Activated CD8-positive, alpha-beta memory T cell treated with anti-CD3 and anti-CD28 coated beads, Interleukin-2, amount 10 ng/mL, durations not matched to agents 7 days and 5 days (primary cell): ENCODE measurements around the gene ZNF764. TPM values are rescaled to one million over a fixed set of nuclear protein-coding genes. Genes with fewer than 3 reads are reported as not detected.
A peak's percentile ranks its signal among the peaks of the same experiment; 100 is the strongest.
"Not testable (repeated sequence)": the region's sequence is repeated elsewhere in the genome, so short reads cannot be mapped to it uniquely, and the experiment has no call there.

Experiments
- ATAC-seq: fragments of 150-1000 bp; cut with Tn5 transposase; one replicate; pipeline ENCODE4 v1.10.0; 2021; ENCODE audit warnings: moderate library complexity
- CTCF ChIA-PET: fragments of 350-600 bp; sonication (Branson Sonifier 250); formaldehyde crosslinking; loops from one replicate; lab custom pipeline; 2021; ENCODE audit warnings: antibody characterized with exemption; lab: Charles Lee
- DNase-seq: peaks from one replicate; pipeline ENCODE4 v3.0.0-alpha.2; 2020
- H3K27ac Mint-ChIP-seq: one replicate; pipeline ENCODE4 v1.8.0; 2021; ENCODE audit warnings: mild to moderate bottlenecking, mixed read lengths
- H3K27me3 Mint-ChIP-seq: one replicate; pipeline ENCODE4 v1.8.0; 2021; ENCODE audit warnings: mixed read lengths
- H3K36me3 Mint-ChIP-seq: one replicate; pipeline ENCODE4 v1.8.0; 2021; ENCODE audit warnings: mild to moderate bottlenecking, mixed read lengths
- H3K4me1 Mint-ChIP-seq: one replicate; pipeline ENCODE4 v1.8.0; 2021; ENCODE audit warnings: mixed read lengths
- H3K4me3 Mint-ChIP-seq: one replicate; pipeline ENCODE4 v1.8.0; 2021; ENCODE audit warnings: mild to moderate bottlenecking, moderate library complexity, mixed read lengths
- H3K9me3 Mint-ChIP-seq: one replicate; pipeline ENCODE4 v1.8.0; 2022; ENCODE audit warnings: low read depth, mixed read lengths
- total RNA-seq, 2 experiments: library from RNA; stranded (reverse); gene quantifications; one replicate each; pipeline ENCODE4 v1.2.3, GENCODE V29; 2021

ZNF764 gene
- total RNA-seq, 2 experiments from 2014 or later = 14.0 to 15.6 TPM

GRCh38 chr16:30554557-30555314 lies 3.4 kb downstream of the ZNF764 start:
- ATAC-seq (no peak), DNase-seq (no peak)
- no peak overlapping the region for H3K4me3 Mint-ChIP-seq
- CTCF ChIA-PET = interaction anchor here (1.4 to 3.6 kb wide), 2 partner anchors 20 to 125 kb away, joined by 3 to 14 read pairs; partner anchors contain the start of genes DCTPP1 and ZNF747
- H3K27me3 Mint-ChIP-seq = no peaks in the 10 kb centered on the region
- H3K9me3 Mint-ChIP-seq = no peaks in the 10 kb centered on the region
- H3K27ac Mint-ChIP-seq = no peak overlapping the region
- peaks cover 55% of the 10 kb centered on the region for H3K4me1 Mint-ChIP-seq
- peaks cover 19% of the 10 kb centered on the region for H3K36me3 Mint-ChIP-seq

DNA sequence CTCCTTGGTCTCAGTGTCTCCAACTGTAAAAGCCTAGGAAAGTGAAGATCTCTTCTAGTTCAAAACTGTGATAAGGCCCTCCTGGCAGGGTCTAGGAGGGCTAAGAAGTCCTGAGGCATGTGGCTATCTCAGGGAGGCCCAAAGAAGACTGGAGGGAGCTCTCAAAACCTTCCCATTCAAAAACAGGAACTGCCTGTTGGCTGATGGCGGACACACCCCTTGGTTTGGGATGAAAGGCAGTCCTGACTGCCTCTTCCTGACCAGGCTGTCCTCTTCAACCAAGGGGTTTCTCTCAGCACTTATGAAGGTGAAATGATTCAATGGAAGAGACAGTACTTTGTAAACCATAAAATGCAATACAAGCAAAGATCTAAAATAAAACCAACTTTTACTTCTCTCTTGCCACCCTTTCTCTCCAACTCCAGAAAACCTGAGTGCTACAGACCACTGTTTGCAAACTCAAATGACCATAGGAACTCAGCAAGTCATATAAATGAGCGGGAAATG lies 4.7 kb downstream of the ZNF764 start:
- no peaks in the 10 kb centered on the region for H3K9me3 Mint-ChIP-seq
- CTCF ChIA-PET = interaction anchor here (3.6 kb wide), 1 partner anchor 18 kb away, joined by 14 read pairs; the partner anchor contains the start of gene ZNF747

GRCh38 chr16:30552956-30553355 lies 5.2 kb downstream of the ZNF764 start:
- CTCF ChIA-PET = interaction anchor here (1.0 to 3.6 kb wide), 3 partner anchors 13 to 19 kb away, joined by 3 to 14 read pairs (median 6); partner anchors contain the start of gene ZNF747
- peak overlapping the region; percentile 88 for H3K27ac Mint-ChIP-seq
- H3K36me3 Mint-ChIP-seq = peaks cover 19% of the 10 kb centered on the region
- DNase-seq = no peak
- H3K4me3 Mint-ChIP-seq = no peak overlapping the region
- H3K9me3 Mint-ChIP-seq = no peaks in the 10 kb centered on the region
- H3K4me1 Mint-ChIP-seq = peaks cover 50% of the 10 kb centered on the region
- H3K27me3 Mint-ChIP-seq = no peaks in the 10 kb centered on the region
- no peak for ATAC-seq

More for the DNA sequence above, 4.7 kb downstream of the ZNF764 start:
- H3K36me3 Mint-ChIP-seq = peaks cover 19% of the 10 kb centered on the region
- H3K4me1 Mint-ChIP-seq = peaks cover 50% of the 10 kb centered on the region
- H3K27ac Mint-ChIP-seq = peak overlapping the region; percentile 88
- ATAC-seq = no peak
- no peak overlapping the region for H3K4me3 Mint-ChIP-seq
- H3K27me3 Mint-ChIP-seq = no peaks in the 10 kb centered on the region
- no peak for DNase-seq

GRCh38 chr16:30551781-30552180 lies 6.4 kb downstream of the ZNF764 start:
- Mint-ChIP-seq H3K36me3 (peaks cover 19% of the 10 kb centered on the region), H3K4me3 (no peak overlapping the region), H3K9me3 (no peaks in the 10 kb centered on the region), H3K27me3 (no peaks in the 10 kb centered on the region), H3K4me1 (peaks cover 50% of the 10 kb centered on the region), H3K27ac (peak overlapping the region; percentile 88)
- CTCF ChIA-PET = interaction anchor here (0.9 to 1.7 kb wide), 8 partner anchors 16 to 141 kb away, joined by 3 to 8 read pairs (median 4); partner anchors contain the start of genes DCTPP1 and ZNF747
- ATAC-seq (peak; percentile 86), DNase-seq (peak; percentile 72)

DNA sequence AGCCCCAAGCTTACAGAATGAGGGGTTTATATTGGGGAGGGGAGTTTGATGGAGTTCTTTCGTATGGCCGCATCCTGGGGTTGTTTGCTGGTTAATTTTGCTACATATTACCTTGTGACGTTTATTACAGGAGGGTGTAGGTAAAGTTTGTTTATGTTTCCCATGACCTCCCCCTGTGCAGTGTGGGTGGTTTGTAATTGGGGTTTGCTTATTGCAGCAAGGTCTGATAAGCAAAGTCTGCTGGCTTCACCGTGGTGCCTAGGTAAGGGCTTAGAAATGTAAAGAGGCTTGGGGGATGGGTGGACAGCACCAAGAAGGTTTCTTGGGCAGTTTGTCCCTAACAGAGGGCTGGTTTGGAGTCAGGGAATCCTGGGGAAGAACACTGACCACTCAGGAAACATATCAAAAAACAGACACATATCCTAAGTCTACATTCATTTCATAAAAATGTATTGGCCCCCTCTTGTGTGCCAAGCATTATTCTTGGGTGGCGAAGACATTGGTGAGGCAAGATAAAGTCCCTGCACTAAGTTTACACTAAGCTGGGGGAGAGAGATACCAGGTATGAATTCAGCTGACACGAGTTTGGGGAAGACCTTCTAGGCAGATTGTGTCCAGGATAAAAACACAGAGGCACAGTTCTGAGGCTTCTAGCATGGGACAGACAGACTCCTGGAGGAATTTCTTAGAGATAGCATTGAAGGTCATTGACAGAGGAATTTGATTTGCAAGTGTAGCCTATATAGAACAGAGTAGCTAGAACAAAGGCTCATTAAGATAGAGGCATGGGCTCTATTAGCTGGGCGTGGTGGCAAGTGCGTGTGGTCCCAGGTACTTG lies 9.5 kb downstream of the ZNF764 start:
- Mint-ChIP-seq H3K4me3 (no peak overlapping the region), H3K9me3 (no peaks in the 10 kb centered on the region), H3K36me3 (peaks cover 4% of the 10 kb centered on the region), H3K4me1 (peaks cover 36% of the 10 kb centered on the region), H3K27me3 (no peaks in the 10 kb centered on the region), H3K27ac (no peak overlapping the region)
- CTCF ChIA-PET = interaction anchor here (3.2 kb wide), 1 partner anchor 13 kb away, joined by 15 read pairs; the partner anchor contains the start of gene ZNF747
- DNase-seq (no peak), ATAC-seq (no peak)

- Mint-ChIP-seq H3K9me3 (no peaks in the 10 kb centered on the region), H3K27me3 (no peaks in the 10 kb centered on the region), H3K4me3 (no peak overlapping the region), H3K4me1 (peaks cover 12% of the 10 kb centered on the region), H3K27ac (no peak overlapping the region), H3K36me3 (no peaks in the 10 kb centered on the region)
- CTCF ChIA-PET = no interaction called here
- DNase-seq (no peak), ATAC-seq (no peak)
These were observed 12.1 kb downstream of the ZNF764 start for GRCh38 chr16:30546115-30546514.

DNA sequence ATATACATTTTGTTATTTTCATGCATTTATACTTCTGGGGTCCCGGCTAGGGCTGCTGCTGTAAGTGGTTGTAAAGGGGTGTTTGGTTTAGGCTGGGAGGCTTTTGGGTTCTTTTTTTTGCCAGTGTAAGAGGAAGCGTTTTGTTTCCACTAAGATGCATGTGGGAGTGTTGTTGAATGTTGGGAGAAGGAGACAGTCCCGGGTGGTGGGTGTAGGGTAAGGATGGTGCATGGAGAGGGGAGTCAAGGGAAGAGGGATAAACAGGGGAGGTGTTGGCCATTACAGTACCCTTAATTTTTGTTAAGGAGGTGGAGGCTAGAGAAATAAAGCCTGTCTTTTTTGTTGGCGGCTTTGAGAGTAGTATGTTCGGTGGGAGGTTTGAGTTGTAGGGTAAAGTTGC lies 15.1 kb downstream of the ZNF764 start:
- Mint-ChIP-seq H3K36me3 (no peaks in the 10 kb centered on the region), H3K4me3 (no peak overlapping the region), H3K4me1 (peaks cover 3% of the 10 kb centered on the region), H3K27ac (no peak overlapping the region), H3K27me3 (no peaks in the 10 kb centered on the region), H3K9me3 (no peaks in the 10 kb centered on the region)
- CTCF ChIA-PET = interaction anchor here (1.8 kb wide), 1 partner anchor 15 kb away, joined by 3 read pairs; the partner anchor contains the start of gene ZNF764
- ATAC-seq (no peak), DNase-seq (no peak)

- no peaks in the 10 kb centered on the region for H3K9me3 Mint-ChIP-seq
- CTCF ChIA-PET = no interaction called here
- no peak for DNase-seq
- peaks cover 12% of the 10 kb centered on the region for H3K4me1 Mint-ChIP-seq
- no peak overlapping the region for H3K27ac Mint-ChIP-seq
- no peak for ATAC-seq
- no peaks in the 10 kb centered on the region for H3K27me3 Mint-ChIP-seq
- no peak overlapping the region for H3K4me3 Mint-ChIP-seq
- peaks cover 9% of the 10 kb centered on the region for H3K36me3 Mint-ChIP-seq
These were observed 16.5 kb downstream of the ZNF764 start for GRCh38 chr16:30541502-30542329.

DNA sequence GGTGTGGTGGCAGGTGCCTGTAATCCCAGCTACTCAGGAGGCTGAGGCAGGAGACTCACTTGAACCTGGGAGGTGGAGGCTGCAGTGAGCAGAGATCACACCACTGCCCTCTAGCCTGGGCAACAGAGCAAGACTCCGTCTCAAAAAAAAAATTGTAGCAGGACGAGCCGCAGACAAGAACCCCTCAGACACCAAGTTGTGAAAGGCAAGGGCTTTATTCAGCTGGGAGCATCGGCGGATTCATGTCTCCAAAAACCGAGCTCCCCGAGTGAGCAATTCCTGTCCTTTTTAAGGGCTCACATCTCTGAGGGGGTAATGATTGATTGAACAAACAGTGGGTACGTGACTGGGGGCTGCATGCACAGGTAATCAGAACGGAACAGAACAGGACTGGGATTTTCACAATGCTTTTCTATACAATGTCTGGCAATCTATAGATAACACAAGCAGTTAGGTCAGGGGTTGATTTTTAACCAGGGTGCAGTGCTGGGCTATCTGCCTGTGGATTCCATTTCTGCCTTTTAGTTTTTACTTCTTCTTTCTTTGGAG lies 17.2 kb downstream of the ZNF764 start:
- H3K27me3 Mint-ChIP-seq, H3K4me3 Mint-ChIP-seq, H3K27ac Mint-ChIP-seq, H3K9me3 Mint-ChIP-seq, CTCF ChIA-PET, DNase-seq, ATAC-seq: not testable (repeated sequence)
- Mint-ChIP-seq H3K36me3 (peaks cover 12% of the 10 kb centered on the region), H3K4me1 (peaks cover 19% of the 10 kb centered on the region)

DNA sequence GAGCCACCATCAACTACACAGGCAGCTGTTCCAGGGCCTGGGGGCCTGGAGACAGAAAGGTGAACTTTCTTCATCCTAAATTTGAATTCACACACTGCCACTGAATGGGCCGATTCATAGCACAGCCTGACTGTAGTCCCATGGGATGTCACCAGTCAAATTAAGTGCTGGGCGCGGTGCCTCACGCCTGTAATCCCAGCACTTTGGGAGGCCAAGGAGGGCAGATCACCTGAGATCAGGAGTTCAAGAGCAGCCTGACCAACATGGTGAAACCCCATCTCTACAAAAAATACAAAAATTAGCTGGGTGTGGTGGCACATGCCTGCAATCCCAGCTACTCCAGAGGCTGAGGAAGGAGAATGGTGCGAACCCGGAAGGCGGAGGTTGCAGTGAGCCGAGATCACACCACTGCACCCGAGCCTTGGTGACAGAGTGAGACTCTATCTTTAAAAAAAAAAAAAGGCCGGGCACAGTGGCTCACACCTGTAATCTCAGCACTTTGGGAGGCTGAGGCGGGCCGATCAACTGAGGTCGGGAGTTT lies 18.1 kb downstream of the ZNF764 start:
- CTCF ChIA-PET, H3K9me3 Mint-ChIP-seq, H3K4me3 Mint-ChIP-seq, DNase-seq, H3K27me3 Mint-ChIP-seq, H3K27ac Mint-ChIP-seq, ATAC-seq: not testable (repeated sequence)
- Mint-ChIP-seq H3K36me3 (peaks cover 12% of the 10 kb centered on the region), H3K4me1 (peaks cover 24% of the 10 kb centered on the region)

- no peak for DNase-seq
- no peak for ATAC-seq
- no peak overlapping the region for H3K27ac Mint-ChIP-seq
- H3K36me3 Mint-ChIP-seq = peaks cover 12% of the 10 kb centered on the region
- no peaks in the 10 kb centered on the region for H3K9me3 Mint-ChIP-seq
- no peak overlapping the region for H3K4me3 Mint-ChIP-seq
- peaks cover 24% of the 10 kb centered on the region for H3K4me1 Mint-ChIP-seq
- CTCF ChIA-PET = no interaction called here
- no peaks in the 10 kb centered on the region for H3K27me3 Mint-ChIP-seq
These were observed 18.9 kb downstream of the ZNF764 start for GRCh38 chr16:30539000-30539964.
